ENCODE results near the gene TBX2. TPM values are rescaled to one million over a fixed set of nuclear protein-coding genes. Genes with fewer than 3 reads are reported as not detected.

Gene TBX2
- 103 TPM for total RNA-seq

GRCh38 chr17:61399131-61400065 lies at the start of gene TBX2:
TBX2 (plus strand) TSS chr17:61399843; CDS start chr17:61400177, 334 bp downstream.

GRCh38 chr17:61452301-61453290 lies 53.0 kb downstream of the TBX2 start, which contains the start of gene TBX4:
TBX4 (plus strand) TSS chr17:61452422; CDS start chr17:61456491, 4,069 bp downstream.

Other genes starting within 250 kb of the TBX2 start
- gene TBX4, start 52.6 kb downstream of the TBX2 start, total RNA-seq, result 0.58 TPM
- gene NACA2, start 191.4 kb downstream of the TBX2 start, total RNA-seq, result not detected

Measured in metanephros (tissue), 1 donor.